ENCODE measurements around the gene JUN.

- TF ChIP-seq FOXK2 (IDR thresholded peaks at IDR 0.05) = no peak
- no peak for TF ChIP-seq NFRKB (IDR thresholded peaks at IDR 0.05)
- no peak for TF ChIP-seq HDGF (IDR thresholded peaks at IDR 0.05; ENCODE audit: borderline replicate concordance)
- TF ChIP-seq BHLHE40 (IDR thresholded peaks at IDR 0.05; ENCODE audit: borderline replicate concordance) = no peak
- TF ChIP-seq SP1 (IDR thresholded peaks at IDR 0.05) = no peak
These were observed 18.4 kb downstream of the JUN start for GRCh38 chr1:58765441-58765840.

All from HEK293T (cell line).